HCT116 (cell line): ENCODE measurements around the gene NLRC4. TPM values are rescaled to one million over a fixed set of nuclear protein-coding genes. Genes with fewer than 3 reads are reported as not detected.
"Not testable (repeated sequence)": the region's sequence is repeated elsewhere in the genome, so short reads cannot be mapped to it uniquely, and the experiment has no call there.

Source experiments
- ATAC-seq: fragments of 200-7000 bp; cut with Tn5 transposase; 2 replicates; pipeline ENCODE4 v1.9.1; 2020; ENCODE audit warnings: mild to moderate bottlenecking, moderate library complexity
- BruUV-seq: library from RNA; stranded (reverse); fragments of 400-500 nt; replicated peaks from 2 replicates; lab custom pipeline; 2021; lab: Mats Ljungman, UMichigan
- CTCF ChIA-PET: fragments of 300-600 bp; sonication (Branson Sonifier 250); formaldehyde crosslinking; loops from one replicate; lab custom pipeline; 2021; ENCODE audit warnings: antibody characterized with exemption; lab: Charles Lee
- POLR2A ChIA-PET: fragments of 300-600, 350-600 bp; sonication (Branson Sonifier 250); formaldehyde crosslinking; loops from one replicate; lab custom pipeline; 2021; ENCODE audit warnings: antibody characterized with exemption; lab: Charles Lee
- RAD21 ChIA-PET, 2 experiments: fragments of 300-600 bp; sonication (Branson Sonifier 250); formaldehyde crosslinking; loops; one replicate each; lab custom pipeline; 2023; ENCODE audit warnings: low total read pairs in 2 of 2; ENCODE audit not compliant: uncharacterized antibody in 2 of 2, unreplicated experiment in 2 of 2, low non-redundant PET in 1 of 2; lab: Charles Lee
- DNase-seq: peaks from one replicate; pipeline ENCODE4 v3.0.0-alpha.2; 2010; ENCODE audit warnings: low read depth, low spot score
- H2AFZ ChIP-seq: fragments of 200-600 bp; shearing (Covaris generic), sonication (generic); 2 replicates; pipeline ENCODE4 v1.6.1; 2017; ENCODE audit warnings: low read depth, mixed run types, mixed read lengths, antibody characterized with exemption, low read length; ENCODE audit not compliant: poor library complexity, severe bottlenecking
- H3K27ac ChIP-seq: 2 replicates; pipeline ENCODE4 v1.5.1; 2012; ENCODE audit warnings: low read depth, low read length
- H3K27me3 ChIP-seq: fragments of 200-600 bp; sonication (generic); 2 replicates; pipeline ENCODE4 v1.6.1; 2016; ENCODE audit warnings: mixed run types, low read length, mixed read lengths; ENCODE audit not compliant: insufficient read depth
- H3K36me3 ChIP-seq, 2 experiments: fragments of 200-500 bp in 1 of 2; fragments of 200-600 bp in 1 of 2; sonication (Bioruptor generic) in 1 of 2; sonication (generic) in 1 of 2; 2 replicates each; pipeline versions ENCODE4 v1.5.1 to v1.6.1; 2014 to 2016; ENCODE audit warnings: low read length in 2 of 2, inconsistent platforms in 1 of 2, mixed read lengths in 1 of 2, mixed run types in 1 of 2; ENCODE audit not compliant: insufficient read depth in 2 of 2, control insufficient read depth in 1 of 2
- H3K4me1 ChIP-seq, 2 experiments: fragments of 200-600 bp in 1 of 2; sonication (generic) in 1 of 2; 2 replicates each; pipeline versions ENCODE4 v1.5.1 to v1.6.1; 2012 to 2017; ENCODE audit warnings: low read length in 2 of 2, inconsistent platforms in 1 of 2, mild to moderate bottlenecking in 1 of 2, mixed read lengths in 1 of 2, mixed run types in 1 of 2, moderate library complexity in 1 of 2; ENCODE audit not compliant: insufficient read depth in 2 of 2, control insufficient read depth in 1 of 2
- H3K4me2 ChIP-seq: fragments of 200-600 bp; sonication (generic); 2 replicates; pipeline ENCODE4 v1.6.1; 2017; ENCODE audit warnings: mixed run types, low read length, mixed read lengths
- H3K4me3 ChIP-seq, 2 experiments: fragments of 200-600 bp in 1 of 2; sonication (generic) in 1 of 2; replicated peaks in 1 of 2; 2 replicates each; pipeline ENCODE4 v1.5.1; 2011 to 2016; ENCODE audit warnings: low read length in 2 of 2, control low read depth in 1 of 2, low read depth in 1 of 2, mild to moderate bottlenecking in 1 of 2, mixed read lengths in 1 of 2, mixed run types in 1 of 2
- H3K79me2 ChIP-seq: fragments of 200-600 bp; sonication (generic); 2 replicates; pipeline ENCODE4 v1.6.1; 2017; ENCODE audit warnings: mild to moderate bottlenecking, mixed run types, low read length, moderate library complexity, mixed read lengths; ENCODE audit not compliant: insufficient read depth
- H3K9ac ChIP-seq: fragments of 200-600 bp; sonication (generic); 2 replicates; pipeline ENCODE4 v1.6.1; 2016; ENCODE audit warnings: low read length, mixed read lengths
- H3K9me2 ChIP-seq: fragments of 200-600 bp; sonication (generic), shearing (Covaris generic); 2 replicates; pipeline ENCODE4 v1.6.1; 2017; ENCODE audit warnings: mixed run types, mild to moderate bottlenecking, moderate library complexity; ENCODE audit not compliant: insufficient read depth
- H3K9me3 ChIP-seq, 2 experiments: fragments of 200-500 bp in 1 of 2; fragments of 200-600 bp in 1 of 2; sonication (Bioruptor generic) in 1 of 2; sonication (generic) in 1 of 2; 2 replicates each; pipeline ENCODE4 v1.6.1; 2014 to 2017; ENCODE audit warnings: low read length in 2 of 2, mixed read lengths in 2 of 2, inconsistent platforms in 1 of 2, low read depth in 1 of 2, mild to moderate bottlenecking in 1 of 2, mixed run types in 1 of 2, moderate library complexity in 1 of 2; ENCODE audit not compliant: control insufficient read depth in 1 of 2, insufficient read depth in 1 of 2
- H4K20me1 ChIP-seq: fragments of 200-600 bp; sonication (generic), shearing (Covaris generic); 2 replicates; pipeline ENCODE4 v1.6.1; 2017; ENCODE audit warnings: mixed run types, mild to moderate bottlenecking, moderate library complexity; ENCODE audit not compliant: insufficient read depth
- JUND ChIP-seq: IDR thresholded peaks from 2 replicates; pipeline ENCODE4 v1.6.1; 2012
- YY1 ChIP-seq: IDR thresholded peaks from 2 replicates; pipeline ENCODE4 v1.6.1; 2011; ENCODE audit warnings: low read length, low read depth, moderate library complexity, mild to moderate bottlenecking; ENCODE audit not compliant: insufficient replicate concordance; ENCODE audit errors: extremely low read depth
- ZBTB33 ChIP-seq: IDR thresholded peaks from 2 replicates; pipeline ENCODE4 v1.6.1; 2011; ENCODE audit warnings: mild to moderate bottlenecking, low read length, moderate library complexity; ENCODE audit not compliant: insufficient replicate concordance; ENCODE audit errors: extremely low read depth
- ZFX ChIP-seq: fragments of 450-650 bp; IDR thresholded peaks from 2 replicates; pipeline ENCODE4 v1.6.1; 2017
- intact Hi-C: fragments of 100-400 bp; cut with micrococcal nuclease; formaldehyde crosslinking; loops from 2 replicates; pipeline ENCODE4 v1.10.0; 2022
- total RNA-seq: library from RNA; stranded (reverse); gene quantifications from one replicate; pipeline ENCODE4 v1.2.1, GENCODE V29; 2021; ENCODE audit not compliant: unreplicated experiment
- TF ChIP-seq, protein P1 (sequence below): IDR thresholded peaks from 2 replicates; pipeline ENCODE4 v1.6.1; 2012
- TF ChIP-seq, protein P2 (sequence below): IDR thresholded peaks from 2 replicates; pipeline ENCODE4 v1.6.1; 2012

The NLRC4 gene
- total RNA-seq, 1 experiment from 2014 or later = not detected

DNA sequence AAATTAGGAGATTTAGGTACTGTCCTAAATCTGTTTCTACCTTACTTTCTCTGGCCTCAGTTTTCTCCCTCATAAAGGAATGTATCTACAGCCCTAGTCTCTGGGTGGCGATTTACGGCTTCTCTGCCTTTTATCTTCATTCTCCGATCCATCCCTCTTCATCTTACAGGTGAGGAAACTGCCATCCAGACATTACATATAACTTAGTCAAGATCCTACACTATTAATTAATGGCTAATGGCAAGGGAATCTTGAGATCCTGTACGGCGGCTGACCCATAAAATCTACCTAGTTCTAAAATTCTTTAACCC is 12.6 kb upstream of the NLRC4 start:
- no peaks in the 10 kb centered on the region for H3K9me3 ChIP-seq
- TSS peak; percentile 95 for BruUV-seq
- no peak for TF ChIP-seq ZBTB33
- no peak for TF ChIP-seq YY1
- TF ChIP-seq, protein P1, sequence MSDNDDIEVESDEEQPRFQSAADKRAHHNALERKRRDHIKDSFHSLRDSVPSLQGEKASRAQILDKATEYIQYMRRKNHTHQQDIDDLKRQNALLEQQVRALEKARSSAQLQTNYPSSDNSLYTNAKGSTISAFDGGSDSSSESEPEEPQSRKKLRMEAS = no peak
- no peak for TF ChIP-seq JUND
- TF ChIP-seq, protein P2, sequence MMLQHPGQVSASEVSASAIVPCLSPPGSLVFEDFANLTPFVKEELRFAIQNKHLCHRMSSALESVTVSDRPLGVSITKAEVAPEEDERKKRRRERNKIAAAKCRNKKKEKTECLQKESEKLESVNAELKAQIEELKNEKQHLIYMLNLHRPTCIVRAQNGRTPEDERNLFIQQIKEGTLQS = no peak
- TF ChIP-seq ZFX = no peak
- H3K4me1 ChIP-seq = peaks cover 4 to 11% of the 10 kb centered on the region in 2 experiments; a peak in 3 of 4 replicates
- no peaks in the 10 kb centered on the region for H4K20me1 ChIP-seq
- DNase-seq (no peak), ATAC-seq (peak; percentile 14)
- H3K27me3 ChIP-seq = no peaks in the 10 kb centered on the region
- H3K36me3 ChIP-seq = no peaks in the 10 kb centered on the region; a peak in 1 of 4 replicates
- RAD21 ChIA-PET = no interaction called here
- intact Hi-C loops = no loop called here
- peak overlapping the region; percentile 86 to 98 for H3K4me3 ChIP-seq
- CTCF ChIA-PET = no interaction called here
- H3K4me2 ChIP-seq = peak overlapping the region; percentile 73
- POLR2A ChIA-PET = no interaction called here
- H2AFZ ChIP-seq = peak overlapping the region; percentile 86
- H3K27ac ChIP-seq = peak overlapping the region; percentile 12
- H3K9me2 ChIP-seq = no peaks in the 10 kb centered on the region
- peaks cover 20% of the 10 kb centered on the region for H3K79me2 ChIP-seq
- peak overlapping the region; percentile 82 for H3K9ac ChIP-seq

GRCh38 chr2:32275790-32276189 is 11.1 kb upstream of the NLRC4 start:
- H3K4me1 ChIP-seq = peaks cover 4 to 11% of the 10 kb centered on the region in 2 experiments; a peak in 3 of 4 replicates
- CTCF ChIA-PET, BruUV-seq, intact Hi-C loops, H3K9me3 ChIP-seq, H3K9ac ChIP-seq, DNase-seq, POLR2A ChIA-PET, H3K4me2 ChIP-seq, H3K36me3 ChIP-seq, H3K27me3 ChIP-seq, ATAC-seq, RAD21 ChIA-PET, H4K20me1 ChIP-seq, H3K4me3 ChIP-seq, H2AFZ ChIP-seq, H3K27ac ChIP-seq, H3K9me2 ChIP-seq: not testable (repeated sequence)
- peaks cover 20% of the 10 kb centered on the region for H3K79me2 ChIP-seq
